ENCODE results near the gene FXYD5.
"Not testable (repeated sequence)": the region's sequence is repeated elsewhere in the genome, so short reads cannot be mapped to it uniquely, and the experiment has no call there.

Gene FXYD5

DNA sequence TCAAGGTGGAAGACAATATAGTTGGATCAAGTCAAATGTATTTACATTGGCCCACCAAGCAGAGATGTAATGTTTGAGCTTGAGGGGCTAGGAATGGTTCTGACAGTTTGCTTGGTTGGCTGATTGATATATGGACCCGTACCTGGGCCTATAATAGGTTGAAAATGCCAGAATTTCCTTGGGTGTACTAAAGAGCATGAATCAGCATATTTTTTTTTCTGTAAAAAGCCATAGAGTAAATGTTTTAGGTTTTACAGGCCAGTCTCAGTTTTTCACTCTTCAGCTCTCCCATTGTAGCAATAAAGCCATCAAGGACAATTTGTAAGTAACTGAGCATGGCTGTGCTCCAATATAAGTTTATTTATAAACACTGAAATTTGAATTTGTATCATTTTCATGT lies 26.9 kb downstream of the FXYD5 start:
- DNase-seq (ENCODE audit: low read depth): no peak

DNA sequence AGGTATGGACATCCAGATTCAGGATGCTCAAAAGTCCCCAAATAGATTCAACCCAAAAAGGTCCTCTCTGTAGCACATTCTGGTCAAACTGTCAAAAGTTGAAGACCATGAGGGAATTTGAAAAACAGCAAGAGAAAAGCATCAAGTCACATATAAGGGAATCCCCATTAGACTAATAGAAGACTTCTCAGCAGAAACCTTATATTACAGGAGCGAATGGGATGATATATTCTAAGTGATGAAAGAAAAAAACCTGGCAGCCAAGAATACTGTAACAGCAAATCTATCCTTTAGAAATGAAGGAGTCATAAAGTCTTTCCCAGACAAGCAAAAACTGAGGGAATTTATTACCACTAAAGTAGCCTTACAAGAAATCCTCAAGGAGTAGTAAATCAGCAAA lies 29.7 kb downstream of the FXYD5 start:
- no peak for DNase-seq (ENCODE audit: low read depth)

DNA sequence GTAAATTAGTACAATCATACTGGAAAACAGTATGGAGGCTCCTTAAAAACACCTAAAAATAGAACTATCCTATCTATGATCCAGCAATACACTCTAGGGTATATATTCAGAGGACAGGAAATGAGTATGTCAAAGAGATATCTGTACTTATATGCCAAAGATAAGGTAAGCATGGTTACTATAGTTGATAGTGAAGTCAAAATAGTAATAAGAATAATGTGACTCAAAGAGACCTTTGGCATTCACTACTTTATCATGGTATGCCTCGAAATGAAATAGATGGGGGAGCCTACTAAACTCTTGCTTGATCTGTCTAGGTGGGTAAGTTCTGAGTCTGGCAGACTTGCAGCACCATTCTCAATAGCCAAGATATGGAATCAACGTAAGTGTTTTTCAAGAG lies 30.3 kb downstream of the FXYD5 start:
- no peak for DNase-seq (ENCODE audit: low read depth)

DNA sequence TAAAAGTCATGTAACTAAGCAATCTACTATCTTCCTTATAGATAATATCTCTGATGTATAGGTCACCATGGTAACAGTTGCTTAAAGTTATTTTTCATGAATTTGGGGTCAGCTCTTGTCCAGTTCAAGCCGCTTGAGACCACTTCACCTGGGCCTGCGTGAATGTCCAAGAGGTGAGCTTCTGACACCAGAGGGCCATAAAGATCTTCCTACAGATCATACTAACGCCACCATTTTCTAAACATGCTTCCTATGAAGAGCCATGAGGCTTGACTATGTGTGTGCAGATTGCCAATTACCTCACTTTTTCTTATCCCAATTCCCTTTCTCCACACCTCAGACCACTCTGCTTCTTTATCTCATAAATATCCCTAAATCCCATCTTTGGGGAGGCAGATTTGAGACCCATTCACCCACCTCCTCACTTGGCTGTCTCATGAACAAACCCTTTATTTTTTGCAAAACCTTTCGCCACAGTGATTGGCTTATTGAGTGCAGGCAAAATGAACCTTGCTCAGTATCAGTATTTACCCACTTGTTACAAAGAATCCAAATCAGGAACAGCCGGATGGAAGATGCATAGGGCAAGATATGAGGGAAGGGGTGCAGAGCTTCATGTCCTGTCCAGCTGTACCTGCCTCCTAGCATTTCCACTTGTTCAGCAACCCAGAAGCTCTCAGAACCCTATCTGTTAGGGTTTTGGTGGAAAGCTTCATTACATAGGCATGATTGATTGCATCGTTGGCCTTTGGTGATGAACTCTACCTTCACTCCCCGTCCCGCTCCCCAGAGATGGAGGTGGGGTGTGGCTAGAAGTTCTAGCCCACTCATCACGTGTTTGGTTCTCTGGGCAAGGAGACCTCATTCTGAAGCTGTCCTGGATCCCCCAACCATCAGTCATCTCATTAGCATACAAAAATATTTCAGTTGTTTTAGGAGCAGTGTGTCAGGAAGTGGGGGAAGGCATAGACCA lies 39.8 kb downstream of the FXYD5 start:
- no peak for DNase-seq (ENCODE audit: low read depth)

DNA sequence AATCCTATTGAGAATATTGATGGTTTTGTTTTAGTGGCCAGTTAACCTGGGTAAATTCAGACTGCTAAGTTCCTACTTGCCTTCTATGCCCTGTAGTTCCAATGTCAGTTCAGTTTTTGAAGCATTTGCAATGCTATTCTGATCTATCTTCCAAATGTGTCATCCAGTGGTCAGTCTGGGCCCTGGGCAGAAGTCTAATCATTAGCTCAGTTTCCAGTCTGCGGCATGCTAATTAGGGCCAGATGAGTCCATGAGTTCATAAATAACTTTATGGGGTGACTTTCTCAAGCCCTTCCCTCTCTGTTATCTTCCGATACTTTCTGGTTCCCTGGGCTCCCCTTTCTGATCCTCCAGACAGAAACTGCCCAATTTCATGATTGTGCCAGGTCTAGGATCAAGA lies 41.3 kb downstream of the FXYD5 start:
- DNase-seq (ENCODE audit: low read depth): no peak

DNA sequence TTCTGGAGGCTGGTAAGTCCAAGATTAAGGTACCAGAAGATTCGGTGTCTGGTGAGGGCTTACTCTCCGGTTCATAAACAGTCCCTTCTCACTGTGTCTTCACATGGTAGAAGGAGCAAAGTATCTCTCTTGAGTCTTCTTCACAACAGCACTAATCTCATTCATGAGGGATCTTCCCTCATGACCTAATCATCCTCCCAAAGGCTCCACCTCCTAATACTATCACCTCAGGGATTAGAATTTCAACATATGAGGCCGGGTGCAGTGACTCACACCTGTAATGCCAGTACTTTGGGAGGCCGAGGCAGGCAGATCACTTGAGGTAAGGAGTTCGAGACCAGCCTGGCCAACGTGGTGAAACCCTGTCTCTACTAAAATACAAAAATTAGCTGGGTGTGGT lies 42.3 kb downstream of the FXYD5 start:
- DNase-seq (ENCODE audit: low read depth): not testable (repeated sequence)

DNA sequence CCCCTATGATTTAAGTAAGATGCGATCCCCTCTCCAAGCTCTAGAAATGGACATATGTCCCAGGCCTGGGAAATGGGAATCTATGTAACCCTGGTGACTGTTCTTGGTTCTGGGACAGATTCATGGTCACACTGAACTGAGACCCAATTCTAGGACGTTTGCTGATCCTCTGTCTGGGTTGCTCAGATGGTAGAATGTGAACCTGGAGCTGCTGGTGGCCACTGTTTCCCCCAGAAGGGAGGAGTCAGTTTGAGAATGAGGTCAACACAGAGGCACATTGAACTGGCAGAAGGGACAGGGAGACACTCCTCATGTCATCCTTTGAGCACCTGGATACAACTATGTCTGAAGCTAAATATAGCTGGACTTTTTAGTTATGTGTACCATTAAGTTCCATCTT lies 44.9 kb downstream of the FXYD5 start:
- no peak for DNase-seq (ENCODE audit: low read depth)

DNA sequence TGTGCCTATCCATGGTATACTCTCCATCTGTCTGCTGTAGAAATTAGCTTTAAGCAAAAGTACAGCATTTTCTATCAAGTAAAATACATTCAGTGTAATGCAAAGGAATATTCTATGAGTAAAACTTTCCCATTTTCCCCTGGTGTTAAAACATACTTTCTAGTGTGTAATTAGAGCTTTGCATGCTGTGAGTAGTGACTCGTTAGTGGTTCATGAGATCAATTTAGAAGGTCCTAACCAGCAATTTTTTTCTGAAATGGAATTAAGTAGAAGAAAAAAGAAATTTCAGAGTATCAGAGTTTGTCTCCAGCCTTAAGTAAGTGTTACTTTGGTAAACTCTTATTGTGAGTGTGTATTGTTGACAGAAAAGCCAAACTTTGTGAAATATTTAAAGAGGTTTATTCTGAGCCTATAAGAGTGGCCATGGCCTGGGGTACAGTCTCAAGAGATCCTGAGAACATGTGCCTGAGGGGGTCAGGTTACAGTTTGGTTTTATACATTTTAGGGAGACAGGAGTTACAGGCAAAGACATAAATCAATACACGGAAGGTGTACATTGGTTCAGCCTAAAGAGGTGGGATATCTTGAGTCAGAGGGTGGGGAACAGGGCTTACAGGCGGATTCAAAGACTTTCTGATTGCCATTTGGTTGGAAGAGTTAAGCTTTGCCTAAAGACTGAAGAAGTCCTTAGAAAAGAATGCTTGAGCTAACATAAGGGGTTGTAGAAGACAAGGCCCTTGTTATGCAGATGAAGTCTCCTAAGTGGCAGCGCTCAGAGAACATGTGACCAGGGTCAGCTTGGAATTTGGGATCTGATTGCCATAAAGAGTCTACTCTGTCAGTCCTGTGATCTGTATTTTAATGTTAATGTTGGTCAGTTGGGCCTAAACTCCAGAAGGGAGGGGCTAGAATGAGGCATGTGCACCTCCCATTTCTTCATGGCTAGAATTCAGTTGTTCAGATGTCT lies 48.5 kb downstream of the FXYD5 start:
- no peak for DNase-seq (ENCODE audit: low read depth)

DNA sequence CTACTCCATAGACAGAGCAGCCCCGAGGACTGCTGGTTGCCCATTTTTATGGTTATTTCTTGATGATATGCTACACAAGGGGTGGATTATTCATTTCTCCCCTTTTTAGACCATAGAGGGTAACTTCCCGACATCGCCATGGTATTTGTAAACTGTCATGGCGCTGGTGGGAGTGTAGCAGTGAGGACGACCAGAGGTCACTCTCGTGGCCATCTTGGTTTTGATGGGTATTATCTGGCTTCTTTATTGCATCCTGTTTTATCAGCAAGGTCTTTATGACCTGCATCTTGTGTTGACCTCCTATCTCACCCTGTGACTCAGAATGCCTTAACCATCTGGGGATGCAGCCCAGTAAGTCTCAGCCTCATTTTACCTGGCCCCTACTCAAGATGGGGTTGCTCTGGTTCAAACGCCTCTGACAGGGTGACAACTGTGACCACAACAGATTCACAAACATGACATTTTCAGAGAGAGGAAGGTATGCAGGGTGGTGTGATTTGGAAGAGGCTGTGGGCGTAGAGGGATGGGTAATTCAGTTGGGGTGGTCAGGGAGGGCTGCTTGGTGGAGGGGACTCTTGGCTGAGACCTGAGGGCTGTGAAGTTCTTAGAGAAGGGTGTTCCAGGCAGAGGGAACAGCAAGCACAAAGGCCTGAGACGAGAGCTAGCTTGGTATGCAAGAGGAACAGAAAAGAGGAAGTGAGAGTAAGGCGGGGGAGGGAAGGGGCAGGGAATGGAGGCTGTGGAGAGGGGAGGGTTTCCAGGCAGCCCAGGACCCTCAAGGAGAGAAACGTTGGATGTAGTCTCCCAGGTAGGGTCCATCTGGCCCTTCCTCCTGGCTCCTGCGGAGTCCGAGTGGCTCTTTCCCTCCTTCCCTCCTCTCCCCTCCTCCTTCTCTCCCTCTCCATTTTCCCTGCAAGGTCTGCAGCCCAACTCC lies 50.5 kb downstream of the FXYD5 start:
- DNase-seq (ENCODE audit: low read depth): no peak

DNA sequence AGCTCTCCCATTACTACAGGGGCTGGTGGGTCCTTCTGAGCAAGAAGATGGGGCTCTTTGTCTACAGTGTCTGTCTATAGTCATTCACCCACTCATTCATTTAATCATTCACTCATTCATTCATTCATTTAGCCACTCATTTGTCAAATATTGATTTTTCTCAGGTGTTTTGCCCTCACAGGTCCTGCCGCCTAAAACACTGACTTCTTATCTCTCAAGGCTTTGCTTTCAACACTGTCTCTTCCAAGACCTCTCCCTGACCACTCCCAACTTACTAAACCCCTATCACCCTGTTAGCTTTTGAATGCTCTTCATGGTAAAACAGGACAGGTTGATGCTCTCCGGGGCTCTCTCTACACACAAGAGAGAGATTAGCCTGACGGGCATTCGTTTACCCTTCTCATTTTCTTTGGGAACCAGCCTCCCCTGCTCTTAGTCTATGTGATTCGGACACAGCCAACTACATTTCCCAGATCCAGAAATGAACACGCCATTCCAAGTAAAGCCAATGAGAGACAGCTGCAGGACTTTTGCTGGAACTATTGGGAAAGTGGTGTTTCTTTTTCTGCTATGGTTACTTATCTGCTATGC lies 51.3 kb downstream of the FXYD5 start:
- DNase-seq (ENCODE audit: low read depth): no peak

DNA sequence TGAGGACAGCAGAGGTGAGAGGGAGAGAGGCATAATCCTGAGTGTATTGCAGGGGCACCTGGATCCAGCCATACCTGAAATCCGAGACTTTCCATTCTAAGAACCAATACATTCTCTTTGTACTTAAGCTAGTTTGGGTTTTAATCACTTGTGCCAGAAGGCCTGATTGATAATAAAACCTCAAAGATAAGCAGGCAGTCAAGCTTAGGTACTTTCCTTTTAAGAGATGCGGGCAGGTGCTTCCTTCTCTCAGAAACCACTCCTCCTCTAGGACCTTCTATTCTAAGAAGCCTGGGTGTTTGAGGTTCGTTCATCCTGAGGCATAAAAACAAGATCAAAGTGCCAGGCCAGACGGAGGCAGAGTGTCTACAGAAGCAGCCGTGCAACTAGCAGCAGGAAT lies 51.8 kb downstream of the FXYD5 start:
- no peak for DNase-seq (ENCODE audit: low read depth)

DNA sequence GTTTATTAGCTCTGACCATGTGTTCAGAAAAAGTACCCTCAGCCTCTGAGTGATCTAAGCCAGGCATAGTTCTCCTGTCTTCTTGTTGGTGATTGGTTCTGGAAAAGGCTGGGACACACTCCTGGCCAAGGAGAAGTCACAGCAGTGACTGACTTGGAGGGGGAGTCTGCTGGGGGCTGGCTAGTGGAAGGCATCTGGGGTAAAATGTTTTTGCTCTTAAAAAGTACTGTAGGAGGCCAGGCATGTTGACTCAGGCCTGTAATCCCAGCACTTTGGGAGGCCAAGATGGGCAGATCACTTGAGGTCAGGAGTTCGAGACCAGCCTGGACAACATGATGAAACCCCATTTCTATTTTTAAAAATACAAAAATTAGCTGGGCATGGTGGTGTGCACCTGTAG lies 52.3 kb downstream of the FXYD5 start:
- no peak for DNase-seq (ENCODE audit: low read depth)

DNA sequence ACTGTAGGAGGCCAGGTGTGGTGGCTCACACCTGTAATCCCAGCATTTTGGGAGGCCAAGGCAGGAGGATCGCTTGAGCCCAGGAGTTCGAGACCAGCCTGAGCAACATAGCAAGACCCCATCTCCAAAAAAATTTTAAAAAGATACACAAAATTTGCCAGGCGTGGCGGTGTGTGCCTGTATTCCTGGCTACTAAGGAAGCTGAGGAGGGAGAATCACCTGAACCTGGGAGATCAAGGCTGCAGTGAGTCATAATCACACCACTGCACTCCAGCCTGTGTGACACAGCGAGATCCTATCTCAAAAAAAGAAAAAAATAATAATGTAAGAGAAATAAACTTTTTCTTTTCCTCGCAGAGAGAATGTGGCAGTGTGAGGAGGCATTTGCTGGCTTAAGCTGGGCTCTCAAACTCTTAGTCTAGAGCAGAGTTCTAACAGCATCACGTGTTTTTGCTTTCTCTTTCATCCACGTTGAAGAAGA lies 52.9 kb downstream of the FXYD5 start:
- DNase-seq (ENCODE audit: low read depth): no peak

DNA sequence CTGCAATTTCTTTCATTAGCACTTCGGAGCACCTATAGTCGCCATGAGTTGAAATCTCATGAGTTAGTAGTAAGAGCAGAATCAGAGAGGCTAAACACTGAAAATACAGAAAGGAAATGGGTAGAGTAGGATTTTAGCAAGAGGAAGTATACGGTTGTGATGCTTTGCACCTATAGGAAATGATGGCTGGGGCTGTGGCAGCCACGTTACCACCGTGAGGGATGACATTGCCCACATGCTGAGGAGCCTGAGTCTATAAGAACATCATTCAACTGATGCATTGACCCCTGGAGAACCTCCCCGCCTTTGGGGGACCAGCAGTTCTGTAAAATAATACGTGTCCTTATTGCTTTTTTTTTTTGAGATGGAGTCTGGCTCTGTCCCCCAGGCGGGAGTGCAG lies 53.6 kb downstream of the FXYD5 start:
- no peak for DNase-seq (ENCODE audit: low read depth)

DNA sequence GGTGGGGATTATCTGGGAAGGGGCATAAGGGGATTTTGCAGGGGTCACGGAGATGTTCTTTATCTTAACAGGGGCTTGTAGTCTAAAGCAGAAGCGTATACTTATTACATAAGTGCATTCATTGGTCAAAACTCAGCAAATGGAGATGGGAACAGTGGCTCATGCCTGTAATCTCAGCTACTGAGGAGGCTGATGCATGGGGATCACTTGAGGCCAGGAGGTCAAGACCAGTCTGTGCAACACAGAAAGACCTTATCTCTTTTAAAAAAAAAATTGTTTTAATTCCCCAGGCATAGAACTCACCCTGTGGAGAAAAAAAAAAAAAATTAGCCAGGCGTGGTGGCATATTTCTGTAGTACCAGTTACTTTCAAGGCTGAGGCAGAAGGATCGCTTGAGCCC lies 55.1 kb downstream of the FXYD5 start:
- DNase-seq (ENCODE audit: low read depth): no peak

DNA sequence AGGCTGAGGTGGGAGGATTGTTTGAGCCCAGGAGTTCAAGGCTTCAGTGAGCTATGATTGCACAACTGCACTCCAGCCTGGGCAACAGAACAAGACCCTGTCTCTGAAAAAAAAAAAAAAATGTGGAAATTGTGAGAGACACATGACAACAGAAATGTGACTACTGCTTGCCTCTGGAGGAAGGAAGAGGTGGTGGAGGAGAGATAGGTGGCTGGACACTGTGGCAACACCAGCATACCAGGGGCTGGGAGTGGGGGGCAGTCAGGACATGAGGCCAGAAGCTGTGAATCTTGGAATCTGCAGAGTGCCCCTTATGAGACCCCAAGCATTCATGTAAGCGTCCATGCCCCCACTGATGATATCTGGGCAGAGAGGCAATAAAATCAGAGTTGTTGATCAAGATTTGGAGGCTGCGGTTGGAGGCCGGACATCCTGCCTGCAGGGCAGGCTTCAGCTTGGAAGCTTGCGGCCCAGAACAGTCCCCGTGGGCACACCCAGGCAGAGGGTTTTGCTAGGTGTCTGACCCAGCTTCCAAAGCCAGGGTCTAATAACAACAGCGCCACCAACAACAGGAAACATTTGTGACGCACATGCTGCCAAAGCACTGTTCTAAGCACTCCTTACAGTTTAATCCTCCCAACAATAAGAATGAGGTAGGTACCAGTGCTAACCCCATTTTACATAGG lies 57.2 kb downstream of the FXYD5 start:
- no peak for DNase-seq (ENCODE audit: low read depth)

DNA sequence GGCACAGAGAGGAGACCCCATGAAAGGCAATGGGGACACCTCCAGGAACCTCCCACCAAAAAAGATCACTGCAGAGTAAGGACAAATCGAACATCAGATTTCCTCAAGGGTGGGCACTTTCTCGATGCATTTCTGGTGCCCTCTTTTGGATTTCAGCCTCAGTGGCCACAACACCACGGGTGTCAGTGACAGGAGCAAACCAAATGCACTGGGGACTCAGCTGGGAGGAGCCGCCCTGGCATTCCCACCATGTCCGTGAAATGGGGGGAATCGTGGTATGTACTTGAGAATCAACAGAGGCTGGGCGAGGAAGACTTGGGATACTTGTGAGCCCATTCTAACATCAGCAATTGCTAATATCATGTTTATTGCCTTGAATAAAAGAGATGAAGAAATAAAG lies 57.7 kb downstream of the FXYD5 start:
- DNase-seq (ENCODE audit: low read depth): no peak

DNA sequence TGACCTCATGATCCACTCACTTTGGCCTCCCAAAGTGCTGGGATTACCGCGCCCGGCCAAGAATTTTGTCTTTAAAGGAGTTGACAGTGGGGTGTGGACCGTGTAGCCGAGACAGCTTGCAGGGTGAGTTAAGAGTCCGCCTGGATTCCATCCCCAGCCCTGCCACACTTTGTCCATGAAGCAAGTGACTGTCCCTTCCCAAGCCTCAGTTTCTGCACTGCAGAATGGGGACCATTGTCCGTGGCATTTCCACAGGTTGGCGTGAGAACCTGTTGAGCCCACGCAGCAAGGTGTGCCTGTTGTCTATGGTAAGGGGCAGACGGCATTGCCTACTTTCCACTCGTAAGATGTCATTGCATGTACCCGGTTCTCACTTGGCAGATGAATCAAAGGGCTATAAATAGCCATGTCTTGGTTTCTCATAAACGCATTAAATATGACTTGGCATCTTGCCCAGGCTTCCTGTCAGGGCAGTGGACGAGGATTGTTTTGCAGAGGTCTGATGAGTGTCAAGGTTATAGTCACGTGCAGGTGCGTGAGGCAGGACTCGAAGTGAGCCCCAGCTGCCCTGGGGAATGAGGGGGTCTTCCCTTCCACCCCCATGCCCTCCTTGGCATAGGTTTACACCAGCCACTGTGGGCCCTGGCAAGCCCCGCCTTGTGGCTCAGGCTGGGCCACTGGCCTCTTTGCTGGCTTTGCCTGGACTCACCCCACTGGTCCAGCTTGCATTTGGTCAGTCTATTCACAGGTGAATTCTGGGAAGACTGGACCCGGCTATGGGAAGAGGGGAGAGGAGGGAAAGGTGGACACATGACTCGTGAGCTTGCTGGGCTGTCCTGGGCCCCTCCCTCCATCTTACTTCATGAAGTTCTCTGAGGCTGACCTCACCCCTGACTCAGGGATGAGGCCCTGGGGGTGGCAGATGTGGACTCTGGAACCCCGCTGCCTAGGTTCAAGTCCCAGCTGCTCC lies 59.4 kb downstream of the FXYD5 start:
- DNase-seq (ENCODE audit: low read depth): peak; percentile 61

DNA sequence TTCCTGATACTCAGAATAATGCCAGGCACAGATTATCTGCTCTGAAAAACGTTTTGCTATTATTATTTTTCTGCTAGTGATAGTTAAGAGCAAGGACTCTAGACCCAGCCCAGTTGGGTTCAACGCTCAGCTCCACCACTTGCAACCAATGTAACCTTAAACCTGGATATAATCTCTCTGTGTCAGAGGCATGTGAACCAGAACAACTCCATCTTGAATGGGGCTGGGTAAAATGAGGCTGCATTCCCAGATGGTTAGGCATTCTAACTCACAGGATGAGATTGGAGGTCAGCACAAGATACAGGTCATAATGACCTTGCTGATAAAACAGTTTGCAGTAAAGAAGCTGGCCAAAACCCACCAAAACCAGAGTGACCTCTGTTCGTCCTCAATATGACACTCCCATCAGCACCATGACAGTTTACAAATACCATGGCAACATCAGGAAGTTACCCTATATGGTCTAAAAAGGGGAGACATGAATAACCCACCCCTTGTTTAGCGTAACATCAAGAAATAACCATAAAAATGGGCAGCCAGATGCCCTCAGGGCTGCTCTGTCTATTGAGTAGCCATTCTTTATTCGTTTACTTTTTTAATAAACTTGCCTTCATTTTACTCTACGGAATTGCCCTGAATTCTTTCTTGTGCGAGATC lies 60.4 kb downstream of the FXYD5 start:
- DNase-seq (ENCODE audit: low read depth): no peak
